NT2/D1 (cell line): ENCODE data around the gene DLG2.

Experiments used
- SUZ12 ChIP-seq: IDR thresholded peaks from 2 replicates; pipeline ENCODE4 v1.6.1; 2011; ENCODE audit not compliant: insufficient read length, insufficient read depth; ENCODE audit errors: extremely low read depth
- YY1 ChIP-seq: IDR thresholded peaks from 2 replicates; pipeline ENCODE4 v1.6.1; 2011; ENCODE audit not compliant: insufficient read length, insufficient read depth
- ZNF274 ChIP-seq: IDR thresholded peaks from 2 replicates; pipeline ENCODE4 v1.6.1; 2011; ENCODE audit warnings: mild to moderate bottlenecking, low read depth, low read length

DNA sequence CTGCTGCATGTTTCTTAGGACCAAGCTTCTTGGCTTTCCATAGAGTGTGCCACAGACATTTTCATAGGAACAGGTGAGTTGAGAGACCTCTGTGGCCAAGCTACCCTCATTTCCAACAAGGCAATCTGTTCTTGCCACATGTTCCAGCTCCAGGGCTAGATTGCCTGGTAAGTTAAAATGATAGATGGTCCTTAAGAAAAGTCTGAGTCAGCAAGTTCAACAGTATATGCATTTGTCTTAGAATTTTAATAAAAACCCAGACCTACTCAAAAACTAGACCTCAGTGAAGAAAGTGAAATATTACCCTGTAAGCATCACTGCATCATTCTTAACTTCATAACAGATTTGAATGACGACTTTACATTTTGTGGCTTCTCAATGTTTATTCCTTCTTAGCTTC lies 1123.6 kb downstream of the DLG2 start:
- no peak for TF ChIP-seq ZNF274
- TF ChIP-seq YY1: no peak
- TF ChIP-seq SUZ12: no peak
